MM.1S (cell line): ENCODE measurements around the gene SLC24A3.

Experiments
- EZH2 ChIP-seq: fragments of 300-600 bp; sonication (generic); optimal IDR thresholded peaks from 2 replicates; pipeline ENCODE3; 2017; ENCODE audit warnings: low read depth, mild to moderate bottlenecking, antibody characterized with exemption, low read length, mixed read lengths
- TF ChIP-seq, protein P1 (sequence below): fragments of 300-600 bp; sonication (generic); IDR thresholded peaks from 2 replicates; pipeline ENCODE4 v1.5.1; 2016; ENCODE audit warnings: antibody characterized with exemption, low read length, mixed read lengths

DNA sequence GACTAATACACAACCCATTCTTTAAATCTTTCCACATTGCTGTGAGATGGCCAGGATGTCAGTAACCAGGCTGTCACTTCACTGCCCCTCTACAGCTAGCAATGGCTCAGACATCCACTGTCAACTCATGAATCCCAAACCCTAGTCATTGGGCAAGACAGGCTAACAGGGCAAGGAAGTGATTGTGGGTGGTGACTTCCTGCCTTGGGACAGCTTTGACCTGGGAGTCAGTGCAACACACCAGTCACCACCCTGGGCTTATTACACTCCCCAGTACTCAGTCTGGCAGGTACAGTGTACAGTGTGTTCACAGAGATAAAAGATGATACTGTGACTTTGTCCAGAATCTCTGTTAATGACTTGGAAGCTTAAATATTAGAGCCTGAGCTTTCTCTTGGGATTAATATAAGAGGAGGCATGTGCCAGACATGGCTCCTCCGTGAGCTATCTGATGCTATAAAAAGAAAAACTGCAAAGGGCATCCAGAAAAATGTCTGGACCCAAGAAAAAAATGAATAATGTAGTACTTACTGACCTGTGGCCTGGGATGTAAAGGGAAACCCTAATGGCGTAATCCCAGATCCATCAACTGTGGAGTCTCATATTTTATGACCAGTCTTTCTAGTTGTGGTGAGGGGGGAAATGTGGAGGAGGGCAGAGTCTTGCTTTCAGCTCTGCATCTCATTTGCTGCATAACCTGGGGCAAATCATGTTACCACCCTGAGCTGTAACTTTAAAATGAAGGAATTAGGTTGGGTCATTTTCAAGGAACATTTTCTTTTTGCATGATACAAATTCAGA lies 244.4 kb downstream of the SLC24A3 start:
- TF ChIP-seq, protein P1, sequence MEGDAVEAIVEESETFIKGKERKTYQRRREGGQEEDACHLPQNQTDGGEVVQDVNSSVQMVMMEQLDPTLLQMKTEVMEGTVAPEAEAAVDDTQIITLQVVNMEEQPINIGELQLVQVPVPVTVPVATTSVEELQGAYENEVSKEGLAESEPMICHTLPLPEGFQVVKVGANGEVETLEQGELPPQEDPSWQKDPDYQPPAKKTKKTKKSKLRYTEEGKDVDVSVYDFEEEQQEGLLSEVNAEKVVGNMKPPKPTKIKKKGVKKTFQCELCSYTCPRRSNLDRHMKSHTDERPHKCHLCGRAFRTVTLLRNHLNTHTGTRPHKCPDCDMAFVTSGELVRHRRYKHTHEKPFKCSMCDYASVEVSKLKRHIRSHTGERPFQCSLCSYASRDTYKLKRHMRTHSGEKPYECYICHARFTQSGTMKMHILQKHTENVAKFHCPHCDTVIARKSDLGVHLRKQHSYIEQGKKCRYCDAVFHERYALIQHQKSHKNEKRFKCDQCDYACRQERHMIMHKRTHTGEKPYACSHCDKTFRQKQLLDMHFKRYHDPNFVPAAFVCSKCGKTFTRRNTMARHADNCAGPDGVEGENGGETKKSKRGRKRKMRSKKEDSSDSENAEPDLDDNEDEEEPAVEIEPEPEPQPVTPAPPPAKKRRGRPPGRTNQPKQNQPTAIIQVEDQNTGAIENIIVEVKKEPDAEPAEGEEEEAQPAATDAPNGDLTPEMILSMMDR = no peak
- no peak for TF ChIP-seq EZH2
